Neural cell (in vitro differentiated cells): ENCODE measurements around the gene ST6GAL1. TPM values are rescaled to one million over a fixed set of nuclear protein-coding genes. Genes with fewer than 3 reads are reported as not detected.

Source experiments
- H2AFZ ChIP-seq: fragments of 200-600, 300-800 bp; sonication (generic), shearing (Covaris generic); 2 replicates; pipeline ENCODE4 v1.6.0; 2014; ENCODE audit warnings: low read depth, mild to moderate bottlenecking, antibody characterized with exemption, low read length, moderate library complexity
- H3F3A ChIP-seq: fragments of 200-600 bp; shearing (Covaris generic); 2 replicates; pipeline ENCODE4 v1.6.1; 2016; ENCODE audit warnings: mild to moderate bottlenecking, moderate library complexity, mixed read lengths, antibody characterized with exemption, low read length; ENCODE audit not compliant: insufficient read depth, poor library complexity, severe bottlenecking
- H3K27ac ChIP-seq: fragments of 200-600, 300-800 bp; sonication (generic), shearing (Covaris generic); 2 replicates; pipeline ENCODE4 v1.5.1; 2014; ENCODE audit warnings: mild to moderate bottlenecking, low read length, moderate library complexity
- H3K27me3 ChIP-seq: fragments of 300-800, 200-600 bp; sonication (generic), shearing (Covaris generic); 2 replicates; pipeline ENCODE4 v1.6.0; 2014; ENCODE audit warnings: mild to moderate bottlenecking, low read depth, low read length, moderate library complexity; ENCODE audit not compliant: insufficient read depth
- H3K36me3 ChIP-seq: fragments of 300-800, 200-600 bp; sonication (generic), shearing (Covaris generic); 2 replicates; pipeline ENCODE4 v1.5.1; 2014; ENCODE audit warnings: mild to moderate bottlenecking, antibody characterized with exemption, low read length, moderate library complexity; ENCODE audit not compliant: insufficient read depth
- H3K4me2 ChIP-seq: fragments of 300-800, 200-600 bp; sonication (generic), shearing (Covaris generic); 2 replicates; pipeline ENCODE4 v1.6.0; 2014; ENCODE audit warnings: mild to moderate bottlenecking, low read length
- H3K4me3 ChIP-seq: fragments of 300-800, 200-600 bp; sonication (generic), shearing (Covaris generic); 2 replicates; pipeline ENCODE4 v1.5.1; 2014; ENCODE audit warnings: mild to moderate bottlenecking, low read length, moderate library complexity
- H3K79me2 ChIP-seq: fragments of 200-600 bp; shearing (Covaris generic); replicated peaks from 2 replicates; pipeline ENCODE4 v1.6.0; 2014; ENCODE audit warnings: mild to moderate bottlenecking, low read length, moderate library complexity; ENCODE audit not compliant: insufficient read depth
- H3K9ac ChIP-seq: fragments of 300-800, 200-600 bp; sonication (generic), shearing (Covaris generic); 2 replicates; pipeline ENCODE4 v1.6.1; 2016; ENCODE audit warnings: mild to moderate bottlenecking, low read length, mixed read lengths
- H3K9me2 ChIP-seq: fragments of 200-600 bp; shearing (Covaris generic); 2 replicates; pipeline ENCODE4 v1.6.1; 2016; ENCODE audit warnings: mild to moderate bottlenecking, low read length, mixed read lengths; ENCODE audit not compliant: insufficient read depth
- H3K9me3 ChIP-seq: fragments of 200-600, 300-800 bp; sonication (generic), shearing (Covaris generic); 2 replicates; pipeline ENCODE4 v1.6.1; 2016; ENCODE audit warnings: mild to moderate bottlenecking, mixed run types, low read length, moderate library complexity, mixed read lengths
- H4K20me1 ChIP-seq: fragments of 200-600 bp; shearing (Covaris generic); 2 replicates; pipeline ENCODE4 v1.6.1; 2016; ENCODE audit warnings: mild to moderate bottlenecking, mixed run types; ENCODE audit not compliant: insufficient read depth
- CTCF ChIP-seq: fragments of 450-650 bp; IDR thresholded peaks from 2 replicates; pipeline ENCODE4 v1.5.1; 2014; ENCODE audit warnings: antibody characterized with exemption, mild to moderate bottlenecking, moderate library complexity; ENCODE audit not compliant: poor library complexity, severe bottlenecking
- EP300 ChIP-seq: fragments of 450-650 bp; conservative IDR thresholded peaks from 2 replicates; pipeline ENCODE4 v1.6.1; 2014; ENCODE audit warnings: antibody characterized with exemption, mild to moderate bottlenecking, moderate library complexity; ENCODE audit not compliant: poor library complexity, severe bottlenecking
- EZH2 ChIP-seq: fragments of 200-600, 300-800 bp; shearing (Covaris generic), sonication (generic); IDR thresholded peaks from 2 replicates; pipeline ENCODE4 v1.6.1; 2014; ENCODE audit warnings: antibody characterized with exemption, low read length, borderline replicate concordance, mild to moderate bottlenecking; ENCODE audit not compliant: insufficient read depth, poor library complexity, severe bottlenecking
- MXI1 ChIP-seq: fragments of 450-650 bp; conservative IDR thresholded peaks from 2 replicates; pipeline ENCODE4 v1.6.1; 2014; ENCODE audit warnings: antibody characterized with exemption, mild to moderate bottlenecking; ENCODE audit not compliant: poor library complexity, severe bottlenecking
- POLR2AphosphoS5 ChIP-seq: IDR thresholded peaks from 2 replicates; pipeline ENCODE4 v1.6.1; 2012
- RAD21 ChIP-seq: fragments of 450-650 bp; conservative IDR thresholded peaks from 2 replicates; pipeline ENCODE4 v1.6.1; 2014; ENCODE audit warnings: antibody characterized with exemption, mild to moderate bottlenecking, moderate library complexity
- REST ChIP-seq: IDR thresholded peaks from 2 replicates; pipeline ENCODE4 v1.6.1; 2012; ENCODE audit warnings: borderline replicate concordance
- SMC3 ChIP-seq: fragments of 450-650 bp; conservative IDR thresholded peaks from 2 replicates; pipeline ENCODE4 v1.6.1; 2014; ENCODE audit warnings: antibody characterized with exemption, mild to moderate bottlenecking, moderate library complexity; ENCODE audit not compliant: poor library complexity
- TAF1 ChIP-seq: IDR thresholded peaks from 2 replicates; pipeline ENCODE4 v1.6.1; 2012; ENCODE audit warnings: low read depth
- polyA plus RNA-seq: library from polyadenylated mRNA; depleted of rRNA; stranded (reverse); fragments of >200 nt; gene quantifications from 2 replicates; pipeline ENCODE4 v1.2.3, GENCODE V29; 2014

Gene ST6GAL1
- polyA plus RNA-seq, 1 donor from 2014 or later: 17.6 TPM

DNA sequence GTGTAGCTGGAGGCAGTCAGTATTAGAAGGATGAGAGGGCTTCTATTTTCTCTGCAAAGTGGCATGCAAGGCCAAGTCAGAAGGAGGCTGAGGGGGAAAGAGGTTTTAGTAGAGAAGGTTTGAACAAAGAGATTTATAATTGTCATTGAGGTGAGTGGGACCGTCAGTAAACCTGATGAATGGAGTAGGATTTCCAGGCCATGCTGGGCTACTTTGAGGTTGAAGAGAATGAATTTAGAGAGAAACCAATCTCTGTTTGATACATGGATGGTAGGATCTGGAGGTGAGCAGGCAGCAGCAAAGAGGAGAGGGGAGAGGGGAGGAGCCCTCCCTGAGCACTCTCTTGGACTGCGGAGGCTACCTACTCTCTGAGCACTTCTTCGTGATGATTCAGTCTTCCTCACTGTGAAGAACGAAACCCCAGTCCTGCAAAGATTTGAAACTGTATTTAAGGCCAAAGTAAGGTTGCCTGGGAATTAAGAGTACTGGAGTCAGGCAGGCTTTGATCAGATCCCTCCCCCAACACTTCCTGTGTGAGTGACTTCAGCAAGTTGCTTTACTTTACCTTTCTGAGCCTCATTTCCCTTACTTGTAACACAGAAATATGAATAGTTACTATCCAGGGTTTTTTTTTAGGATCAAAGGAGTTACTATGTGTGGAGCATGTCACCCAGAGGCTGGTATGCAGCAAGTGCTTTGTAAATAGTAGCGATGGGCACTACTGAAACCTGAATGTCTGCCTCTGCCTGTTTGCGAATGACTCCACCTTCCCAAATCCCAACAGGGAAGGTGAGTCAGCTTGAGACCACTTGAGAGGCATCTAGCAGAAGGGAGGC is 133.2 kb downstream of the ST6GAL1 start:
- no peaks in the 10 kb centered on the region for H3K9me2 ChIP-seq
- no peak for TF ChIP-seq RAD21
- H3K4me2 ChIP-seq: no peak overlapping the region
- H3K36me3 ChIP-seq: no peaks in the 10 kb centered on the region
- no peaks in the 10 kb centered on the region for H3F3A ChIP-seq
- H4K20me1 ChIP-seq: no peaks in the 10 kb centered on the region
- H3K27ac ChIP-seq: no peak overlapping the region
- no peak overlapping the region for H3K9ac ChIP-seq
- H2AFZ ChIP-seq: no peak overlapping the region
- H3K9me3 ChIP-seq: no peaks in the 10 kb centered on the region
- H3K79me2 ChIP-seq: no peaks in the 10 kb centered on the region
- H3K4me3 ChIP-seq: no peak overlapping the region
- H3K27me3 ChIP-seq: no peaks in the 10 kb centered on the region

- no peaks in the 10 kb centered on the region for H3K9me3 ChIP-seq
- H3F3A ChIP-seq: no peaks in the 10 kb centered on the region
- H3K4me2 ChIP-seq: no peak overlapping the region
- no peak overlapping the region for H3K27ac ChIP-seq
- H3K79me2 ChIP-seq: no peaks in the 10 kb centered on the region
- no peaks in the 10 kb centered on the region for H3K9me2 ChIP-seq
- no peaks in the 10 kb centered on the region for H4K20me1 ChIP-seq
- no peaks in the 10 kb centered on the region for H3K27me3 ChIP-seq
- H3K4me3 ChIP-seq: no peak overlapping the region
- no peak overlapping the region for H2AFZ ChIP-seq
- no peak overlapping the region for H3K9ac ChIP-seq
- no peaks in the 10 kb centered on the region for H3K36me3 ChIP-seq
- TF ChIP-seq MXI1 (no peak), TAF1 (no peak), CTCF (no peak), POLR2AphosphoS5 (no peak), RAD21 (no peak), EP300 (no peak), EZH2 (no peak), REST (no peak), SMC3 (no peak)
Measured at GRCh38 chr3:187064210-187065115, 134.1 kb downstream of the ST6GAL1 start.
